GM18499 (cell line): ENCODE measurements around the gene PHF21A.

Experiments used
- ATAC-seq: cut with Tn5 transposase; IDR thresholded peaks from one replicate; pipeline ENCODE4 v1.9.1; 2021; ENCODE audit warnings: moderate number of reproducible peaks; ENCODE audit not compliant: insufficient read depth, unreplicated experiment

PHF21A gene

GRCh38 chr11:45894555-45895247 is 226.6 kb downstream of the PHF21A start:
- ATAC-seq, result no peak

- no peak for ATAC-seq
These were observed 228.4 kb downstream of the PHF21A start for GRCh38 chr11:45892856-45893255.

- ATAC-seq, result no peak
These were observed 230.2 kb downstream of the PHF21A start for GRCh38 chr11:45890886-45891550.

GRCh38 chr11:45889966-45890365 is 231.3 kb downstream of the PHF21A start:
- no peak for ATAC-seq

GRCh38 chr11:45889555-45889954 is 231.7 kb downstream of the PHF21A start:
- ATAC-seq, result no peak

- ATAC-seq, result no peak
These were observed 233.7 kb downstream of the PHF21A start for GRCh38 chr11:45887587-45887986.

- ATAC-seq, result no peak
These were observed 234.3 kb downstream of the PHF21A start for GRCh38 chr11:45886816-45887520.

GRCh38 chr11:45885921-45886721 is 235.1 kb downstream of the PHF21A start:
- ATAC-seq, result no peak

GRCh38 chr11:45885274-45885920 is 235.9 kb downstream of the PHF21A start, which contains the start of gene MAPK8IP1:
Gene MAPK8IP1, plus strand, starts transcription at chr11:45885651. Its CDS starts 170 bp downstream, at chr11:45885821.
- no peak for ATAC-seq

GRCh38 chr11:45884596-45885185 is 236.6 kb downstream of the PHF21A start:
- ATAC-seq, result no peak
